ENCODE results near the gene COQ4.

The COQ4 gene

DNA sequence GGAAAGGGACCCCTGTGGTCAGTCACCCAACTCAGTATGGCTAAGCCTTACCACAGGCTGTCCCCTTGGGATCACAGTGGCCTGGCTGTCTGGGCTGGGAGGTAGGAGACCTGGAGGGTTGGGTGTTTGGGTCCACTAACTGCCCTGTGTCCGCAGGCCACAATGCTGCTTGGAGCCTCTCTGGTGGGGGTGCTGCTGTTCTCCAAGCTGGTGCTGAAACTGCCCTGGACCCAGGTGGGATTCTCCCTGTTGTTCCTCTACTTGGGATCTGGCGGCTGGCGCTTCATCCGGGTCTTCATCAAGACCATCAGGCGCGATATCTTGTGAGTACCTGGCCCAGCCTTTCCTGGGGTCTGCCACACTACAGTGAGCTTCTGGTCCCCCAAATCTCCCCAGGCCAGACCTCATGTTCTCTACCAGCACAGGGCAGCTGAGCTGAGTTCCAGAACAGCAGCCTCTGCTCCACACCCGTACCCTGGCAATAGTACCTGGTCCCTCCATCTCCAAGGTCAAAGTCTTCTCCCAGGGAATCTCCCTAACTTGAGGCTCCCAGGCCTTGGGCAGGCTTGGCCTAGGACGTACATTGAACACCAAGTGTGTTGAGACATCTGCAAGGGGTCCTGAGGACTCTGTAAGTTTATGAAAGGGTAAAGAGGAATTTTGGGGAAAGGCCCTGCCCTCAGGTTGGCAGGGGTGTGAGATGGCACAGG, 20.5 kb downstream of the COQ4 start:
- TF ChIP-seq, protein P1, sequence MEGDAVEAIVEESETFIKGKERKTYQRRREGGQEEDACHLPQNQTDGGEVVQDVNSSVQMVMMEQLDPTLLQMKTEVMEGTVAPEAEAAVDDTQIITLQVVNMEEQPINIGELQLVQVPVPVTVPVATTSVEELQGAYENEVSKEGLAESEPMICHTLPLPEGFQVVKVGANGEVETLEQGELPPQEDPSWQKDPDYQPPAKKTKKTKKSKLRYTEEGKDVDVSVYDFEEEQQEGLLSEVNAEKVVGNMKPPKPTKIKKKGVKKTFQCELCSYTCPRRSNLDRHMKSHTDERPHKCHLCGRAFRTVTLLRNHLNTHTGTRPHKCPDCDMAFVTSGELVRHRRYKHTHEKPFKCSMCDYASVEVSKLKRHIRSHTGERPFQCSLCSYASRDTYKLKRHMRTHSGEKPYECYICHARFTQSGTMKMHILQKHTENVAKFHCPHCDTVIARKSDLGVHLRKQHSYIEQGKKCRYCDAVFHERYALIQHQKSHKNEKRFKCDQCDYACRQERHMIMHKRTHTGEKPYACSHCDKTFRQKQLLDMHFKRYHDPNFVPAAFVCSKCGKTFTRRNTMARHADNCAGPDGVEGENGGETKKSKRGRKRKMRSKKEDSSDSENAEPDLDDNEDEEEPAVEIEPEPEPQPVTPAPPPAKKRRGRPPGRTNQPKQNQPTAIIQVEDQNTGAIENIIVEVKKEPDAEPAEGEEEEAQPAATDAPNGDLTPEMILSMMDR (IDR thresholded peaks at IDR 0.05; ENCODE audit: low read depth, low read length, missing control alignments), result no peak
- DNase-seq (ENCODE audit: extremely low read depth, low read depth), result no peak

DNA sequence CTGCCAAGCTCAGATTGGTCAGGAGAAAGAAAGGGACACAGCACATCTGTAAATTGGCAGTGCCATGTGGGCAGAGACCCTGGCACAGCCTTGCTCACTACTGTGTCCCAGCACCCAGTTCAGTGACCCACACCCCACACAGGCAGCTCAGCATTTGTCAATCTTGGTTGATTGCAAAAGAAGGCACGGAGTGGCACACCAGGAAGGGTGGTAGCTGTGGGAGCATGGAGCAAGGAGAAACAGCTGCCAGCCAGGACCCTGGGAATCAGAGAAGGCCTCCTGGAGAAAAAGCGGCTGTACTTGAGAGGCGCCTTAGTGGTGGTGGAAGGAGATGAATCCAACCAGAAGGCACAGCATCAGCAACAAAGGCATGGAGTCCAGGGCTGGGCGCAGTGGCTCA, 21.2 kb downstream of the COQ4 start:
- no peak overlapping the region for H3K4me3 ChIP-seq (replicated peaks; ENCODE audit: low read depth, low read length)
- TF ChIP-seq, protein P1 (IDR thresholded peaks at IDR 0.05; ENCODE audit: low read depth, low read length, missing control alignments), result no peak
- DNase-seq (ENCODE audit: extremely low read depth, low read depth), result no peak

More for the DNA sequence above, 20.5 kb downstream of the COQ4 start:
- H3K4me3 ChIP-seq (replicated peaks; ENCODE audit: low read depth, low read length), result no peak overlapping the region

DNA sequence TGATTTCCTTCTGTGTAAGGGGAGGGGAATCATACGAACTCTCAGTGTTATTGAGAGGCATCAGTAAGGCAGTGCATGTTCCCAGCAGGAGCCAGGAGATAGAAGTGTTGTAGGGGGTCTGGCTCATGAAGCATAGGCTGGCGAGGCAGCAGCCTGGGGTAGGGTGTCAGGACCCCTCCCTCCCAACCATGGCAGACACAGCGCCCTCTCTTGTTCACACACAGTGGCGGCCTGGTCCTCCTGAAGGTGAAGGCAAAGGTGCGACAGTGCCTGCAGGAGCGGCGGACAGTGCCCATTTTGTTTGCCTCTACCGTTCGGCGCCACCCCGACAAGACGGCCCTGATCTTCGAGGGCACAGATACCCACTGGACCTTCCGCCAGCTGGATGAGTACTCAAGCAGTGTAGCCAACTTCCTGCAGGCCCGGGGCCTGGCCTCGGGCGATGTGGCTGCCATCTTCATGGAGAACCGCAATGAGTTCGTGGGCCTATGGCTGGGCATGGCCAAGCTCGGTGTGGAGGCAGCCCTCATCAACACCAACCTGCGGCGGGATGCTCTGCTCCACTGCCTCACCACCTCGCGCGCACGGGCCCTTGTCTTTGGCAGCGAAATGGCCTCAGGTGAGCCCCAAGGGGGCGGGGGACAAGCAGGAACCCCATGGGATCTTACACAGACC, 22.4 kb downstream of the COQ4 start:
- TF ChIP-seq, protein P1 (IDR thresholded peaks at IDR 0.05; ENCODE audit: low read depth, low read length, missing control alignments), result no peak
- H3K4me3 ChIP-seq (replicated peaks; ENCODE audit: low read depth, low read length), result no peak overlapping the region
- no peak for DNase-seq (ENCODE audit: extremely low read depth, low read depth)

DNA sequence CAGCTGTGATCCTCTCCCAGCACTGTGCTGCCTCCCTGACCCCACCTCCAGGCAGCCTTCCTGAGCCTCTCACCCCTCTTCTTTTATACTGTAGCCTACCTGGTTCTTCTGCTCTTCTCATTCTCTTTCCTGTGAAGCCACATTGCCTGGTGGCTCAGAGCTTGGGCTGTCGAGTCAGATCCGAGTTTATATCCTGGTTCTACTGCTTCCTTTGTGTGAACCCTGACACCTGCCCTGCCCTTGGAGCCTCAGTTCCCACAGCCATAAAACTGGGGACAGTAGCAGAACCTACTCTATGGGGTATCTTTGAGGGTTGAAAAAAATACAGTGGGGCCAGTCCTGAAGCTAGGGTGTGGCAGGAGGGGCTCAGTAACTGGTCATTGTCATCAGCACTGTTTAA, 26.5 kb downstream of the COQ4 start:
- TF ChIP-seq, protein P1 (IDR thresholded peaks at IDR 0.05; ENCODE audit: low read depth, low read length, missing control alignments), result no peak
- no peak overlapping the region for H3K4me3 ChIP-seq (replicated peaks; ENCODE audit: low read depth, low read length)
- no peak for DNase-seq (ENCODE audit: extremely low read depth, low read depth)

DNA sequence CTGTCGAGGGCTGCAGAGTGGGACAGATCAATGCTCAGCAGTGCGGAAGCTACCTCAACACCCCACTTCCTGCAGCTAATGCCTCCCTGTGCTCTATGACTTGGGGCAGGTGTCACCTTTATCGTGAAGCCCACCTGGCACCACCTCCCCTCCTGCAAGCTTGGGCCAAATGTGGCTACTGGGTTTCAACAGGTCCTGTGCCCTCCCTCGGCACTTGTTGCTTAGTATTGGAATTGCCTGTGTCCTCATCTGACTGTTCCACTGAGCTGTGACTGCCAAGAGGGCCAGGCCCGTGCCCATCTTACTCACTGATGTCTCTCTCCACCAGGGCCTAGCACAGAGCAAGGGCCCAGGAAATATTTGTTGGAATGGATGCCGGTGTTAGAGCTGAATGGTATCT, 27.1 kb downstream of the COQ4 start:
- TF ChIP-seq, protein P1 (IDR thresholded peaks at IDR 0.05; ENCODE audit: low read depth, low read length, missing control alignments), result no peak
- H3K4me3 ChIP-seq (replicated peaks; ENCODE audit: low read depth, low read length), result no peak overlapping the region
- DNase-seq (ENCODE audit: extremely low read depth, low read depth), result no peak

DNA sequence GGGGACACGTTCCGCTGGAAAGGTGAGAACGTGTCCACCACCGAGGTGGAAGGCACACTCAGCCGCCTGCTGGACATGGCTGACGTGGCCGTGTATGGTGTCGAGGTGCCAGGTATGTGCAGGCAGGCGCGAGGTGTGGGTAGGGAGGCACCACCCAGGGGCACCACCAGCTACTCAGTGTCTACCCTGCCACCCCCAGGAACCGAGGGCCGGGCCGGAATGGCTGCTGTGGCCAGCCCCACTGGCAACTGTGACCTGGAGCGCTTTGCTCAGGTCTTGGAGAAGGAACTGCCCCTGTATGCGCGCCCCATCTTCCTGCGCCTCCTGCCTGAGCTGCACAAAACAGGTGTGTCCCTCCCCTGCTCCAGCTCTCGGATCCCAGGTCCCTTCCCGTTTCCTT, 32.8 kb downstream of the COQ4 start:
- no peak overlapping the region for H3K4me3 ChIP-seq (replicated peaks; ENCODE audit: low read depth, low read length)
- TF ChIP-seq, protein P1 (IDR thresholded peaks at IDR 0.05; ENCODE audit: low read depth, low read length, missing control alignments), result no peak
- no peak for DNase-seq (ENCODE audit: extremely low read depth, low read depth)

Data from HFF-Myc (cell line).